ENCODE data around the gene HMGN2. TPM values are rescaled to one million over a fixed set of nuclear protein-coding genes. Genes with fewer than 3 reads are reported as not detected.

Gene HMGN2
- total and polyA plus RNA-seq, 4 donors, result 51.8 to 218 (median 132) TPM

DNA sequence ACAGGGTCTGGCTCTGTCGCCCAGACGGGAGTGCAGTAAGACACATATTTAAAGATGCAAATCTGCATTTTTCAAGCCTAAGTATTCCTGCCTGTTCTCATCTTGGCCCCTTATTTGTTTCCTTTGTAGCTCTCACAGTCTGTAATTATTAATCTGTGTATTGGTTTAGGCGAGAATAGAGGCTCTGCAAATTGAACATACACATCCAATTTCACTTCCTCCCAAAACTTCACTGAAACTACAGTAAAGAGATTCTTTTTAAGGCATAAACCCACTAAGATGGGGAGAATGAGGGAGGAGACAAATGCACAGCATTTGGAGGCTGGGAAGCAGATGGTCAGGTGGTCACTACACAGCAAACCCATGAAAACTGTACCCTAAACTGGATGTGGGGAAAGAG is 21.0 kb downstream of the HMGN2 start:
- Histone ChIP-seq H3K9ac (ENCODE audit: low read depth in 1 of 2, low read length in 2 of 2) (no peak overlapping the region), H3K27ac (ENCODE audit: low read depth in 1 of 2, low read length in 2 of 2) (no peak overlapping the region), H3K9me3 (ENCODE audit: control insufficient read depth in 4 of 4, low read length in 3 of 4) (no peaks in the 10 kb centered on the region), H3K4me3 (ENCODE audit: low read depth in 1 of 3, low read length in 3 of 3) (no peak overlapping the region), H3K4me1 (ENCODE audit: control insufficient read depth in 4 of 4, insufficient read depth in 4 of 4, low read length in 3 of 4) (no peaks in the 10 kb centered on the region), H3K27me3 (ENCODE audit: control insufficient read depth in 4 of 4, insufficient read depth in 4 of 4, low read length in 3 of 4) (no peaks in the 10 kb centered on the region), H3K36me3 (ENCODE audit: control insufficient read depth in 4 of 4, insufficient read depth in 3 of 4, low read depth in 1 of 4, low read length in 3 of 4) (no peaks in the 10 kb centered on the region)
- DNase-seq (ENCODE audit: low spot score), result no peak
- 75% methylated on average over 3 of the region's 3 CpGs for WGBS
- TF ChIP-seq SP1 (IDR thresholded peaks at IDR 0.05) (no peak), HNF4A (conservative IDR thresholded peaks at IDR 0.05) (no peak), YY1 (IDR thresholded peaks at IDR 0.05) (no peak), JUND (IDR thresholded peaks at IDR 0.05) (no peak)
- TF ChIP-seq, protein P1, sequence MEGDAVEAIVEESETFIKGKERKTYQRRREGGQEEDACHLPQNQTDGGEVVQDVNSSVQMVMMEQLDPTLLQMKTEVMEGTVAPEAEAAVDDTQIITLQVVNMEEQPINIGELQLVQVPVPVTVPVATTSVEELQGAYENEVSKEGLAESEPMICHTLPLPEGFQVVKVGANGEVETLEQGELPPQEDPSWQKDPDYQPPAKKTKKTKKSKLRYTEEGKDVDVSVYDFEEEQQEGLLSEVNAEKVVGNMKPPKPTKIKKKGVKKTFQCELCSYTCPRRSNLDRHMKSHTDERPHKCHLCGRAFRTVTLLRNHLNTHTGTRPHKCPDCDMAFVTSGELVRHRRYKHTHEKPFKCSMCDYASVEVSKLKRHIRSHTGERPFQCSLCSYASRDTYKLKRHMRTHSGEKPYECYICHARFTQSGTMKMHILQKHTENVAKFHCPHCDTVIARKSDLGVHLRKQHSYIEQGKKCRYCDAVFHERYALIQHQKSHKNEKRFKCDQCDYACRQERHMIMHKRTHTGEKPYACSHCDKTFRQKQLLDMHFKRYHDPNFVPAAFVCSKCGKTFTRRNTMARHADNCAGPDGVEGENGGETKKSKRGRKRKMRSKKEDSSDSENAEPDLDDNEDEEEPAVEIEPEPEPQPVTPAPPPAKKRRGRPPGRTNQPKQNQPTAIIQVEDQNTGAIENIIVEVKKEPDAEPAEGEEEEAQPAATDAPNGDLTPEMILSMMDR (IDR thresholded peaks at IDR 0.05; ENCODE audit: low read depth, low read length, missing input control), result no peak

DNA sequence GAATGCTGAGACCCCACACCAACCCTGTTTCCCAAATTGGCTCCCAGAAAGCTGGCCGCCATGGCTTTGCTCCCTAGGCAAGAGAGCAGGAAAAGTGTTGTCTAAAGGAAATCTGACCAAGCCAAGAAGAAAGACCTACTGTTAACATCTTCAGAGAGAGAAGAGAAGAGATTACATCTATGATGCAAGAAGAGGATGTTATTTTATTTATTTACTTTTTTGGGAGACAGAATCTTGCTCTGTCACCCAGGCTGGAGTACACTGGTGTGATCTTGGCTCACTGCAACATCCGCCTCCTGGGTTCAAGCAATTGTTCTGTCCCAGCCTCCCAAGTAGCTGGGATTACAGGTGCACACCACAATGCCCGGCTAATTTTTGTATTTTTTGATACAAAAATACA is 21.7 kb downstream of the HMGN2 start:
- WGBS, result 94% methylated on average over 3 of the region's 3 CpGs
- DNase-seq (ENCODE audit: low spot score), result no peak
- TF ChIP-seq FOXA2 (IDR thresholded peaks at IDR 0.05), result no peak
- TF ChIP-seq RAD21 (IDR thresholded peaks at IDR 0.05), result no peak
- TF ChIP-seq, protein P2, sequence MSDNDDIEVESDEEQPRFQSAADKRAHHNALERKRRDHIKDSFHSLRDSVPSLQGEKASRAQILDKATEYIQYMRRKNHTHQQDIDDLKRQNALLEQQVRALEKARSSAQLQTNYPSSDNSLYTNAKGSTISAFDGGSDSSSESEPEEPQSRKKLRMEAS (IDR thresholded peaks at IDR 0.05), result no peak
- TF ChIP-seq HNF4A (conservative IDR thresholded peaks at IDR 0.05), result no peak
- TF ChIP-seq RXRA (IDR thresholded peaks at IDR 0.05), result no peak
- TF ChIP-seq, protein P1 (IDR thresholded peaks at IDR 0.05; ENCODE audit: low read depth, low read length, missing input control), result no peak
- no peak for TF ChIP-seq GABPA (IDR thresholded peaks at IDR 0.05 in 1 of 2, conservative IDR thresholded peaks at IDR 0.05 in 1 of 2)
- no peak for TF ChIP-seq TAF1 (conservative IDR thresholded peaks at IDR 0.05)
- TF ChIP-seq, protein P3, sequence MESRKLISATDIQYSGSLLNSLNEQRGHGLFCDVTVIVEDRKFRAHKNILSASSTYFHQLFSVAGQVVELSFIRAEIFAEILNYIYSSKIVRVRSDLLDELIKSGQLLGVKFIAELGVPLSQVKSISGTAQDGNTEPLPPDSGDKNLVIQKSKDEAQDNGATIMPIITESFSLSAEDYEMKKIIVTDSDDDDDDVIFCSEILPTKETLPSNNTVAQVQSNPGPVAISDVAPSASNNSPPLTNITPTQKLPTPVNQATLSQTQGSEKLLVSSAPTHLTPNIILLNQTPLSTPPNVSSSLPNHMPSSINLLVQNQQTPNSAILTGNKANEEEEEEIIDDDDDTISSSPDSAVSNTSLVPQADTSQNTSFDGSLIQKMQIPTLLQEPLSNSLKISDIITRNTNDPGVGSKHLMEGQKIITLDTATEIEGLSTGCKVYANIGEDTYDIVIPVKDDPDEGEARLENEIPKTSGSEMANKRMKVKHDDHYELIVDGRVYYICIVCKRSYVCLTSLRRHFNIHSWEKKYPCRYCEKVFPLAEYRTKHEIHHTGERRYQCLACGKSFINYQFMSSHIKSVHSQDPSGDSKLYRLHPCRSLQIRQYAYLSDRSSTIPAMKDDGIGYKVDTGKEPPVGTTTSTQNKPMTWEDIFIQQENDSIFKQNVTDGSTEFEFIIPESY (IDR thresholded peaks at IDR 0.05), result no peak
- TF ChIP-seq SP1 (IDR thresholded peaks at IDR 0.05), result no peak
- TF ChIP-seq, protein P4, sequence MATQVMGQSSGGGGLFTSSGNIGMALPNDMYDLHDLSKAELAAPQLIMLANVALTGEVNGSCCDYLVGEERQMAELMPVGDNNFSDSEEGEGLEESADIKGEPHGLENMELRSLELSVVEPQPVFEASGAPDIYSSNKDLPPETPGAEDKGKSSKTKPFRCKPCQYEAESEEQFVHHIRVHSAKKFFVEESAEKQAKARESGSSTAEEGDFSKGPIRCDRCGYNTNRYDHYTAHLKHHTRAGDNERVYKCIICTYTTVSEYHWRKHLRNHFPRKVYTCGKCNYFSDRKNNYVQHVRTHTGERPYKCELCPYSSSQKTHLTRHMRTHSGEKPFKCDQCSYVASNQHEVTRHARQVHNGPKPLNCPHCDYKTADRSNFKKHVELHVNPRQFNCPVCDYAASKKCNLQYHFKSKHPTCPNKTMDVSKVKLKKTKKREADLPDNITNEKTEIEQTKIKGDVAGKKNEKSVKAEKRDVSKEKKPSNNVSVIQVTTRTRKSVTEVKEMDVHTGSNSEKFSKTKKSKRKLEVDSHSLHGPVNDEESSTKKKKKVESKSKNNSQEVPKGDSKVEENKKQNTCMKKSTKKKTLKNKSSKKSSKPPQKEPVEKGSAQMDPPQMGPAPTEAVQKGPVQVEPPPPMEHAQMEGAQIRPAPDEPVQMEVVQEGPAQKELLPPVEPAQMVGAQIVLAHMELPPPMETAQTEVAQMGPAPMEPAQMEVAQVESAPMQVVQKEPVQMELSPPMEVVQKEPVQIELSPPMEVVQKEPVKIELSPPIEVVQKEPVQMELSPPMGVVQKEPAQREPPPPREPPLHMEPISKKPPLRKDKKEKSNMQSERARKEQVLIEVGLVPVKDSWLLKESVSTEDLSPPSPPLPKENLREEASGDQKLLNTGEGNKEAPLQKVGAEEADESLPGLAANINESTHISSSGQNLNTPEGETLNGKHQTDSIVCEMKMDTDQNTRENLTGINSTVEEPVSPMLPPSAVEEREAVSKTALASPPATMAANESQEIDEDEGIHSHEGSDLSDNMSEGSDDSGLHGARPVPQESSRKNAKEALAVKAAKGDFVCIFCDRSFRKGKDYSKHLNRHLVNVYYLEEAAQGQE (IDR thresholded peaks at IDR 0.05), result no peak
- no peak for TF ChIP-seq NR2F2 (IDR thresholded peaks at IDR 0.05)
- no peak for TF ChIP-seq FOXA1 (IDR thresholded peaks at IDR 0.05)
- no peak for TF ChIP-seq JUND (IDR thresholded peaks at IDR 0.05)
- no peak for TF ChIP-seq HNF4G (IDR thresholded peaks at IDR 0.05)
- no peak for TF ChIP-seq EGR1 (IDR thresholded peaks at IDR 0.05; ENCODE audit: low read depth in 2 of 2)
- TF ChIP-seq YY1 (IDR thresholded peaks at IDR 0.05), result no peak
- TF ChIP-seq, protein P5, sequence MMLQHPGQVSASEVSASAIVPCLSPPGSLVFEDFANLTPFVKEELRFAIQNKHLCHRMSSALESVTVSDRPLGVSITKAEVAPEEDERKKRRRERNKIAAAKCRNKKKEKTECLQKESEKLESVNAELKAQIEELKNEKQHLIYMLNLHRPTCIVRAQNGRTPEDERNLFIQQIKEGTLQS (IDR thresholded peaks at IDR 0.05), result no peak
- Histone ChIP-seq H3K9ac (ENCODE audit: low read depth in 1 of 2, low read length in 2 of 2) (no peak overlapping the region), H3K4me3 (ENCODE audit: low read depth in 1 of 3, low read length in 3 of 3) (no peak overlapping the region), H3K4me1 (ENCODE audit: control insufficient read depth in 4 of 4, insufficient read depth in 4 of 4, low read length in 3 of 4) (no peaks in the 10 kb centered on the region), H3K27me3 (ENCODE audit: control insufficient read depth in 4 of 4, insufficient read depth in 4 of 4, low read length in 3 of 4) (no peaks in the 10 kb centered on the region), H3K9me3 (ENCODE audit: control insufficient read depth in 4 of 4, low read length in 3 of 4) (no peaks in the 10 kb centered on the region), H3K27ac (ENCODE audit: low read depth in 1 of 2, low read length in 2 of 2) (no peak overlapping the region), H3K36me3 (ENCODE audit: control insufficient read depth in 4 of 4, insufficient read depth in 3 of 4, low read depth in 1 of 4, low read length in 3 of 4) (no peaks in the 10 kb centered on the region)

Data from liver (tissue), 9 donors.